ENCODE data around the gene PRDM5.

The PRDM5 gene

GRCh38 chr4:120903419-120903818, 19.1 kb downstream of the PRDM5 start:
- DNase-seq (ENCODE audit: low read depth in 2 of 2), result no peak

GRCh38 chr4:120902925-120903324, 19.6 kb downstream of the PRDM5 start:
- no peak for DNase-seq (ENCODE audit: low read depth in 2 of 2)

GRCh38 chr4:120901731-120902130, 20.8 kb downstream of the PRDM5 start:
- no peak for DNase-seq (ENCODE audit: low read depth in 2 of 2)

- no peak for DNase-seq (ENCODE audit: low read depth in 2 of 2)
These were observed 24.4 kb downstream of the PRDM5 start for GRCh38 chr4:120897981-120898719.

- DNase-seq (ENCODE audit: low read depth in 2 of 2), result no peak
These were observed 27.0 kb downstream of the PRDM5 start for GRCh38 chr4:120895554-120895953.

GRCh38 chr4:120893314-120893713, 29.2 kb downstream of the PRDM5 start:
- DNase-seq (ENCODE audit: low read depth in 2 of 2), result no peak

- DNase-seq (ENCODE audit: low read depth in 2 of 2), result no peak
These were observed 36.3 kb downstream of the PRDM5 start for GRCh38 chr4:120886191-120886590.

GRCh38 chr4:120881846-120882245, 40.7 kb downstream of the PRDM5 start:
- no peak for DNase-seq (ENCODE audit: low read depth in 2 of 2)

- no peak for DNase-seq (ENCODE audit: low read depth in 2 of 2)
These were observed 41.2 kb downstream of the PRDM5 start for GRCh38 chr4:120881351-120881750.

GRCh38 chr4:120877021-120877420, 45.5 kb downstream of the PRDM5 start:
- DNase-seq (ENCODE audit: low read depth in 2 of 2), result no peak

- DNase-seq (ENCODE audit: low read depth in 2 of 2), result no peak
These were observed 47.4 kb downstream of the PRDM5 start for GRCh38 chr4:120874792-120875774.

- DNase-seq (ENCODE audit: low read depth in 2 of 2), result no peak
These were observed 49.0 kb downstream of the PRDM5 start for GRCh38 chr4:120873554-120873953.

GRCh38 chr4:120871173-120871572, 51.4 kb downstream of the PRDM5 start:
- DNase-seq (ENCODE audit: low read depth in 2 of 2), result no peak

- DNase-seq (ENCODE audit: low read depth in 2 of 2), result no peak
These were observed 52.2 kb downstream of the PRDM5 start for GRCh38 chr4:120870279-120870673.

GRCh38 chr4:120869613-120870278, 52.8 kb downstream of the PRDM5 start:
- no peak for DNase-seq (ENCODE audit: low read depth in 2 of 2)

GRCh38 chr4:120867506-120867905, 55.0 kb downstream of the PRDM5 start:
- no peak for DNase-seq (ENCODE audit: low read depth in 2 of 2)

- DNase-seq (ENCODE audit: low read depth in 2 of 2), result no peak
These were observed 56.5 kb downstream of the PRDM5 start for GRCh38 chr4:120865985-120866384.

GRCh38 chr4:120864969-120865368, 57.6 kb downstream of the PRDM5 start:
- no peak for DNase-seq (ENCODE audit: low read depth in 2 of 2)

GRCh38 chr4:120862432-120862831, 60.1 kb downstream of the PRDM5 start:
- no peak for DNase-seq (ENCODE audit: low read depth in 2 of 2)

GRCh38 chr4:120861852-120862251, 60.7 kb downstream of the PRDM5 start:
- no peak for DNase-seq (ENCODE audit: low read depth in 2 of 2)

- DNase-seq (ENCODE audit: low read depth in 2 of 2), result no peak
These were observed 63.8 kb downstream of the PRDM5 start for GRCh38 chr4:120858776-120859175.

GRCh38 chr4:120857312-120857711, 65.2 kb downstream of the PRDM5 start:
- DNase-seq (ENCODE audit: low read depth in 2 of 2), result no peak

Data from stimulated activated CD8-positive, alpha-beta memory T cell treated with anti-CD3 and anti-CD28 coated beads, Interleukin-7, amount 100 ng/mL, for 4 hours (primary cell).